HG02981 (cell line): ENCODE data around the gene B3GALT4.
"Not testable (repeated sequence)": the region's sequence is repeated elsewhere in the genome, so short reads cannot be mapped to it uniquely, and the experiment has no call there.

Source experiments
- ATAC-seq: cut with Tn5 transposase; IDR thresholded peaks from one replicate; pipeline ENCODE4 v1.9.1; 2021; ENCODE audit warnings: mild to moderate bottlenecking, moderate library complexity; ENCODE audit not compliant: unreplicated experiment

Gene B3GALT4

GRCh38 chr6:33272275-33273128 lies 4.4 kb upstream of the B3GALT4 start:
- peak; percentile 8 for ATAC-seq

DNA sequence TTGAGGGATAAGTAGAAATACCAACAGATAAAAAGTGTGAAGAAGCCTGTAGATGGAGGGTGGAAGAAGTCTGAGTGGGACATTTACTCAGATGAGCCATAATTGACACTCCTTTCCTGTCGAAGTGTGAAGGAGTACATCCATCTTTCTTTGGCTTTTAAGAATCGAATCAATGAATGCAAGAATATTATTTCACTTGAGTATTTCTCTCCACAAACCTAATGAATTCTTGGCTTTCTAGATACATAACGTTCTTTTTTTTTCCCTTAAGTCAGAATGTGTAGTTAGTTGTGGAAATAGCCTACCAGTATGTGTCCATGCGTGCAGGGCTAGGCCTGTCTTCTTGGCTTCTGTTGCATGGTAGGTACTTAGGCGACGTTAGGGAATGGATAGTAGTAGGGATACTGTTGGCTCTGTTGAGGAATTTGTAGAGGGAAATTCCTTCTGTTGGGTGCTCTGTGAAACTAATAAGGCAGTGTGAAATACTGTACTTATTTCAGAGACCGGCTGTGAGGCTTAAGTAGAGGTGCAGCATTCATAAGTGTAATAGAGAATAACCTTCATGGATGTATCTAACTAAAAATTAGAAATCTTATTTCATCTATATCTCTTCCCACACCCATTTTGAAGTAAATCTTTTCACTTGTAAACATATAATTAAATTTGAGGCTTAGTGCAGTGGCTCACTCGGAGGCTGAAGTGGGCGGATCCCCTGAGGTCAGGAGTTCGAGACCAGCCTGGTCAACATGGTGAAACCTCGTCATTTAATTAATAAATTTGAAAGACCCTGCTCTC lies 3.6 kb upstream of the B3GALT4 start:
- ATAC-seq: no peak

DNA sequence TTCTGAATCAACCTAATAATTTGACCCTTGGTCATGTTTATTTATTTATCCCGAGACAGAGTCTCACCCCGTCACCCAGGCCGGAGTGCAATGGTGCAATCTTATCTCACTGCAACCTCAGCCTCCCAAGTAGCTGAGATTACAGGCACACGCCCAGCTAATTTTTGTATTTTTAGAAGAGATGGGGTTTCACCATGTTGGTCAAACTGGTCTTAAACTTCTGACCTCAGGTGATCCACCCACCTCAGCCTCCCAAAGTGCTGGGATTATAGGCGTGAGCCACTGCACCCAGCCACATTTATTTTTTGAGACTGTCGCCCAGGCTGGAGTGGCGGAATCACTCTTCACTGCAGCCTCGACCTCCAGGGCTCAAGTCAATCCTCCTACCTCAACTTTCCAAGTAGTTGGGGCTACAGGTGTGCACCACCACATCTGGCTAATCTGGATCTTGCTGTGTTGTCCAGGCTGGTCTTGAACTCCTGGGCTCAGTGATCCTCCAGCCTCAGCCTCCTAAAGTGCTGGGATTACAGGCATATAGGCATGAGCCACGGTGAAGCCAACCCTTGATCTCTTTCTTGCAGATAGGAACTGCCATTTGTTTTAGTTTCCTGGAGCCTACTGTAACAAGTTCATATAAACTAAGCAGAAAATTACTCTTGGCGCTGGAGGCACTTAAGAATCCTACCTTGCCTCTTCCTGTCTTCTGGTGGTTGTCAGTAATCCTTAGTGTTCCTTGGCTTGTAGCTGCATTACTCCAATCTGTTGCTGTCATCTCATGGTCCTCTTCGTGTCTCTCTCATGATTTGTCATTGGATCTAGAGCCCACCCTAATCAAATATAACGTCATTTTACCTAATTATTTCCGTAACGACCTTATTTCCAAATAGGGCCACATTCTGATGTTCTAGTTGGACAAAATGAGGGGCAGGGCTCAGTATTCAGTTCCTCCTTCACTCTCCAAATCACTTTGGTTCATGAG lies 2.7 kb upstream of the B3GALT4 start:
- ATAC-seq: no peak

DNA sequence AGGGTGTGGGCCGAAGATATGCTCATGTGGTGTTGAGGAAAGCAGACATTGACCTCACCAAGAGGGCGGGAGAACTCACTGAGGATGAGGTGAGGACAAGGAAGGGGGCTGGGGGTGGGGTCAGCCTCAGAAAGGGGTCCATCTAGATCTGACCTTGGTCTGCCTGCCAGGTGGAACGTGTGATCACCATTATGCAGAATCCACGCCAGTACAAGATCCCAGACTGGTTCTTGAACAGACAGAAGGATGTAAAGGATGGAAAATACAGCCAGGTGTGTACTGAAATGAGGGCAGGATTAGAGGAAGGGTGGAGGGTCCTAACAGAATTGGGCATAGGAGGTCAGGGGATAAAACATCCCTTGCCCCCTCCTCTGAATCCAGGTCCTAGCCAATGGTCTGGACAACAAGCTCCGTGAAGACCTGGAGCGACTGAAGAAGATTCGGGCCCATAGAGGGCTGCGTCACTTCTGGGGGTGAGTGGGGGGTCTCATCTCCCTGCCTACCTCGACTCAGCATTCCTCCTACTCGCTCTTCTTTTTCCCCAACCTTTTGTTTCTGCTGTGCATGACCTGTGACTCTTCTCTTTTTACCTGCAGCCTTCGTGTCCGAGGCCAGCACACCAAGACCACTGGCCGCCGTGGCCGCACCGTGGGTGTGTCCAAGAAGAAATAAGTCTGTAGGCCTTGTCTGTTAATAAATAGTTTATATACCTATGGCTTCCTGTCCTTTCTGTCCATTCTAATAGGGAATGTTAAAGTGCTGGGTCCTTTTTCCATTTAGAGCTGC lies 935 bp upstream of the B3GALT4 start:
- not testable (repeated sequence) for ATAC-seq

DNA sequence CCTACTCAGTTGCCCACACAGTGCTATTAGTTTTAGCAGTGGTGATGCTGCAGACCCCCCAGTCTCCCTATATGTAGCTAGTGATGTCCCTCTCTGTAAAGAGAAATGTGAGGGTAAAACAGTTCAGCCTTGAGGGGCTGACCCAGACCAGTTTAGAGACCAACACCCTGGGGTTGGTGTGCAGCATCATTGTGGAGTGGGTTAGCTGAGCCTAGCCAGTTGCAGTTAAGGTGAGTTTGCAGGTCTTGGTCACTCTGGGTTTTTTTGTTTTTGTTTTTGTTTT lies 401 bp upstream of the B3GALT4 start:
- ATAC-seq: no peak

DNA sequence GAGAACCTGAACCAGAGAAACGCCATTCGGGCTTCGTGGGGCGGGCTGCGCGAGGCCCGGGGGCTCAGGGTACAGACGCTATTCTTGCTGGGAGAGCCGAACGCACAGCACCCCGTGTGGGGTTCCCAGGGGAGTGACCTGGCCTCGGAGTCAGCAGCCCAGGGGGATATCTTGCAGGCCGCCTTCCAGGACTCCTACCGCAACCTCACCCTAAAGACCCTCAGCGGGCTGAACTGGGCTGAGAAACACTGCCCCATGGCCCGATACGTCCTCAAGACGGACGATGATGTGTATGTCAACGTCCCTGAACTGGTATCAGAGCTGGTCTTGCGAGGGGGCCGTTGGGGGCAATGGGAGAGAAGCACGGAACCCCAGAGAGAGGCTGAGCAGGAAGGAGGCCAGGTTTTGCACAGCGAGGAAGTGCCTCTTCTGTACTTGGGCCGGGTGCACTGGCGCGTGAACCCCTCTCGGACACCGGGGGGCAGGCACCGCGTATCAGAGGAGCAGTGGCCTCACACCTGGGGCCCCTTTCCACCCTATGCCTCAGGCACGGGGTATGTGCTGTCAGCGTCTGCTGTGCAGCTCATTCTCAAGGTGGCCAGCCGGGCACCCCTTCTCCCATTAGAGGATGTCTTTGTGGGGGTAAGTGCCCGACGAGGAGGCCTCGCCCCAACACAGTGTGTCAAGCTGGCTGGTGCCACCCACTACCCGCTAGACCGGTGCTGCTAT lies 904 bp downstream of the B3GALT4 start:
- ATAC-seq: no peak

DNA sequence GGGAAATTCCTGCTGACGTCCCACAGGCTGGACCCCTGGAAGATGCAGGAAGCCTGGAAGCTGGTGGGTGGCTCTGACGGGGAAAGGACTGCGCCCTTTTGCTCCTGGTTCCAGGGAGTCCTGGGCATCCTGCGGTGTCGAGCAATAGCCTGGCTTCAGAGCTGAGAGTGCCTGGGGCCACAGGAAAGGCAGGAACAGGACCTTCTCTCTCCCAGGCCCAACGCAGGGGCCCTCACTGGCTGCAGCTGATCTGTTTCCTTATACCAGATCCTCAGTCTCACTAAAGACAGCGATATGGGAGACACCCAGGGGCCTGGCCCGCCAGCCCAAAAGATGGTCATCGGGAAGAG lies 1.4 kb downstream of the B3GALT4 start:
- ATAC-seq: no peak

DNA sequence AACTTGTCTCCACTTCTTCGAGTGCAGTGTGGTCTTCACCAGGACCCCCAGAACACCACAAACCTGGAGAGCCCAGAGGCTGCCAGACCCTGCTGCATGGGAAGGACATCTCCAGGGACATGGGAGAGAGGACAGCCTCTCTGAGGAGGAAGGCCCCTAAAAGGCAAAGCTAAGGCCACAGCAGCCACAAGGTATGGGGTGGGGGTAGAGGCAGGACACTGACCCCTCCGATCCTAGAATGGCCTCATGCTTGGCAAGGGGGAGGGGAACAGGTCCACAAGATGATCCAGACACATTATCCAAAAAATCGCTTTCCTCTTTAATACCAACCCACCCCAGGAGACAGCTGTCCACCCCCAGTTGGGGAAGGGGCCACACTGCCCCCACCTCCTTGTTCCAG lies 1.9 kb downstream of the B3GALT4 start:
- no peak for ATAC-seq

- ATAC-seq: no peak
Measured at GRCh38 chr6:33279257-33279695, 2.4 kb downstream of the B3GALT4 start.

DNA sequence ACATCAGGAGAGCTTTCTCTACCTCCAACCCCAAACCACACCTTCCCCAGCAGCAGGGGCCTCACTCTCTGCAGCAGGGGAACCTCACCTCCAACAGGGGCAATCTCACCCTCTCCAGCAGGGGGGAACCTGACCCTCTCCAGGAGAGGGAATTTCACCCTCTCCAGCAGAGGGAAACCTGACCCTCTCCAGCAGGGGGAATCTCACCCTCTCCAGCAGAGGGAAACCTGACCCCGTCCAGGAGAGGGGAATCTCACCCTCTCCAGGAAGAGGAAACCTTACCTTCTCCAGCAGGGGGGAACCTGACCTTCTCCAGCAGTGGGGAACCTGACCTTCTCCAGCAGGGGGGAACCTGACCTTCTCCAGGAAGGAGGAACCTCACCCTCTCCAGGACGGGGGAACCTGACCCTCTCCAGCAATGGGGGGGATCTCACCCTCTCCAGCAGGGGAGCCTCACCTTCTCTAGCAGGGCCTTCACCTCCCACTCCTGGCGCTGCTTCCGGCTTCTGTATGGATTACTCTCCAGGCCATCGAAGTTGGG lies 3.1 kb downstream of the B3GALT4 start:
- no peak for ATAC-seq

DNA sequence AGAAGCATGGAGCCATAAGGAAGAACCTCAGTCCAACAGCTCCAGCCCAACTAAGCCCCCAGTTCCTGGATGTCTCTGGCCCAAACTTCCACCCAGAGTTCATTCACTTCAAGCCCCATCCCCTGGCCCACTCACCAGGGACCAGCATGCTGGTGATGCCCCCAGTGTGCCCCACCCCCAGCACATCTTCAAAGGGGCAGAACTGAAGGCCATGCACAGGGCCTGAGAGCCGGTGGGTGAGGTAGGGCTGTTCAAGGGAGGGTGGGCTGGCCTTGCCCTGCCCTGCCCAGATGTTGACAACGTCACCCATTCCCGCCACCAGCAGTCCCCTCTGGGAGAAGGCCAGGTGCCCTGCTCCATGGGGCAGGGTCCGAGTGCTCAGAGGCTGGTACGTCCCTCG lies 3.6 kb downstream of the B3GALT4 start:
- no peak for ATAC-seq

DNA sequence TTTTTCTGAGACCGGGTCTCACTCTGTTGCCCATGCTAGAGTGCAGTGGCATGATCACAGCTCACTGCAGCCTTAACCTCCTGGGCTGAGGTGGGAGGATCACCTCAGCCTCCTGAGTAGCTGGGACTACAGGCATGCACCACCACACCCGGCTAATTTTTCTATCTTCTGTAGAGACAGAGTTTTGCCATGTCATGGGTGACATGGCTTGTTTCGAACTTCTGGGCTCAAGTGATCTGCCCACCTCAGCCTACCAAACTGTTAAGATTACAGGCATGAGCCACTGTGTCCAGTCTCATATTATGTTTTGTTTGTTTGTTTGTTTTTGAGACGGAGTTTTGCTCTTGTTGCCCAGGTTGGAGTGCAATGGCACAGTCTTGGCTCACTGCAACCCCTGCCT lies 8.3 kb downstream of the B3GALT4 start:
- not testable (repeated sequence) for ATAC-seq

DNA sequence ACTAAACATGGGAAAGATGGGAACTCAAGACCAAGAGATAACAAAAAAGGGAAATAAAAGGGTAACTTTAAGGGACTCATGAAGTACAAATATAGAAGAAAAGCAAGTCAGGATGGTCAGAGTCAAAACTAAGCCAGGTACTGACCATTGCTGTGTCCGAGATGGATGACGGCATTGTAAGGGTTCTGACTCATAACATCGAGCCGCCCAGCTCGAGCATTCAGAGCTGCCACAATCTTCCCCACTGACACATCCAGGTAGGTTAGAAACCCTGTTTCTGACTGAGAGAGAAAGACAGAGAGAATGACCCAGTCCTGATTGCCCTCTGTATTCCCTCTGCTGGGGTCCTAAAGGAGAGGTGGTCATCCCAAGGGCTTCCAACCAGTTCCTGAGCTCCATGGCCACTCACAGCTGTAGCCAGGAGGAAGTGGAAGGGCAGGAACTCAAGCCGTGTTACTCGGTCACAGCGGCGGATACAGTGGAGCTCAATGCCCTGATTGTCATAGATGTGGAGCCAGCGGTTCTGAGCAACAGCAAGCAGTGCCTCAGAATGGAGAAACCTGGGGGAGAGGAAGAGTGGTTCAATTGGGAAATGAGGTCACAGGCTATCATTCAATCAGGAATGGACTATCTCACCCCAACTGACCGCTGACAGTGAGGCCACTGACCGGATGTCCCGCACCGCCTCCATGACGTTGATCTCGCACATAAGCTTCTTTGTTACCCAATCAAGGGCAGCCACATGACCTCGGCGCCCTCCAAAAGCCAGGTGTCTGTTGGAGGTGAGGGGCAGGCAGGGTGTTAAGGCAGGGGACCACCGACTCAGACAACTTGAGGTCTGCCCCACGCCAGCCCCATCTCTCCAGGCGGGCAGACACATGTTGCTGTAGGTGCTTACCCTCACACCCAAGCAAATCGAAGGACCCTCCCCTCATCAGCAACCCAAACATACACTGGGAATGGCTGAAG lies 10.3 kb downstream of the B3GALT4 start:
- ATAC-seq: no peak

GRCh38 chr6:33288141-33288920 lies 11.4 kb downstream of the B3GALT4 start:
- ATAC-seq: no peak

DNA sequence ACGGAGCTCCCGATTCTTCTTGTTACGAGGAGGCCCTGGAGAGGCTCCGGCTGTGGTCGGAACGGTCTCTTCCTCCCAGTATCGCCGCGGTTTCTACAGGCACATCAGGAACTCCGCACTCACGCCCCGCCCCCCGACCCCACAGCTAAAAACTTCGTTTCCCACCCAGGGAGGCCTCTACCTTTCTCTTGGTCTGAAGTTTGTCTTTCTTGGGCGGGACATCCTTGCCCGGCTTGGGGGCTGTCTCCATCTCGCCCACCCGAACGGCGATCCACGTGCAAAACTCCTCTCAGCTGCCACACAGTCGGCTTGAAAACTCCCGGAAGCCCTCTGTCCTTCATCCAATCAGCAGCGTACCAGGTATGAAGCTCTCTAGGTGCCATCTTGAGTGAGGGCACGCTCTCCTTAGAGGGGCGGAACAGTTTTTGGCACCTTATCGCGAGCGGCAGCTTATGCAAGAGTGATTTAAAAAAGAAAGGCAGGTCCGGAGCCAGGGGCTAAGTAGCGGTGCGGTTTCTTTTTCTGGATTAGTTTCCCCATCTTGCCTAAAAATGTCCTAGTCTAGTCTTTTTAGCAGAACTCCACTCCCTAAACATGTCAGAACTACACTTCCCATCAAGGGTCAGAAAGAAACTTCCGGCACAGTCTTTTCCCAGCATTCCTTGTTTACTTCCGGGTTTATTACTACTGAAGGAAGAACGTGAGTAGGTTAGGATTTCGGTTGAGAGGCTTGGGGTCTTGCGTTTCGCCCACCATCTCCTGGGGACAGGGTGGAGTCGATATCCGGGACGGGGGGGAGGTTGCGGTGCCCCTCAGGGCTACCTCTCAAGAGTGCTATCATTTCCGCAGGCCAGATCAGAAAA lies 12.2 kb downstream of the B3GALT4 start, which contains the start of the genes PFDN6 and WDR46:
Gene PFDN6, plus strand, starts transcription at position 681 of the 863 bp plus-strand sequence. CDS start 256 bp downstream, outside the sequence.
Gene WDR46, minus strand, starts transcription at position 319 of the 863 bp plus-strand sequence. Its CDS starts 69 bp downstream, at position 250.
- peak; percentile 80 for ATAC-seq

- no peak for ATAC-seq
Measured at GRCh38 chr6:33289784-33290315, 12.9 kb downstream of the B3GALT4 start.
